ENCODE data around the gene AUTS2.

The AUTS2 gene

GRCh38 chr7:69625238-69625637 lies 27.0 kb downstream of the AUTS2 start:
- DNase-seq: no peak

- DNase-seq: no peak
These were observed 27.5 kb downstream of the AUTS2 start for GRCh38 chr7:69625798-69626197.

- DNase-seq: no peak
These were observed 32.0 kb downstream of the AUTS2 start for GRCh38 chr7:69630292-69630691.

- DNase-seq: no peak
These were observed 32.9 kb downstream of the AUTS2 start for GRCh38 chr7:69631131-69631530.

- DNase-seq: no peak
These were observed 34.0 kb downstream of the AUTS2 start for GRCh38 chr7:69632280-69632679.

- no peak for DNase-seq
These were observed 35.0 kb downstream of the AUTS2 start for GRCh38 chr7:69633122-69633831.

GRCh38 chr7:69635555-69636185 lies 37.4 kb downstream of the AUTS2 start:
- DNase-seq: peak; percentile 26

GRCh38 chr7:69638674-69639073 lies 40.4 kb downstream of the AUTS2 start:
- DNase-seq: no peak

GRCh38 chr7:69640216-69640615 lies 41.9 kb downstream of the AUTS2 start:
- DNase-seq: no peak

GRCh38 chr7:69640925-69641594 lies 42.8 kb downstream of the AUTS2 start:
- DNase-seq: no peak

GRCh38 chr7:69643265-69643664 lies 45.0 kb downstream of the AUTS2 start:
- no peak for DNase-seq

- no peak for DNase-seq
These were observed 45.6 kb downstream of the AUTS2 start for GRCh38 chr7:69643708-69644445.

- DNase-seq: no peak
These were observed 47.4 kb downstream of the AUTS2 start for GRCh38 chr7:69645683-69646082.

GRCh38 chr7:69651101-69651590 lies 52.9 kb downstream of the AUTS2 start:
- DNase-seq: no peak

GRCh38 chr7:69652947-69653701 lies 54.8 kb downstream of the AUTS2 start:
- no peak for DNase-seq

GRCh38 chr7:69653806-69654205 lies 55.5 kb downstream of the AUTS2 start:
- no peak for DNase-seq

- no peak for DNase-seq
These were observed 56.1 kb downstream of the AUTS2 start for GRCh38 chr7:69654381-69654780.

GRCh38 chr7:69654849-69655707 lies 56.8 kb downstream of the AUTS2 start:
- DNase-seq: no peak

- no peak for DNase-seq
These were observed 57.8 kb downstream of the AUTS2 start for GRCh38 chr7:69656077-69656476.

- DNase-seq: no peak
These were observed 58.6 kb downstream of the AUTS2 start for GRCh38 chr7:69656890-69657289.

GRCh38 chr7:69657331-69657730 lies 59.1 kb downstream of the AUTS2 start:
- DNase-seq: no peak

- no peak for DNase-seq
These were observed 59.7 kb downstream of the AUTS2 start for GRCh38 chr7:69657985-69658384.
